ENCODE data around the gene ZNRF3.

The ZNRF3 gene

DNA sequence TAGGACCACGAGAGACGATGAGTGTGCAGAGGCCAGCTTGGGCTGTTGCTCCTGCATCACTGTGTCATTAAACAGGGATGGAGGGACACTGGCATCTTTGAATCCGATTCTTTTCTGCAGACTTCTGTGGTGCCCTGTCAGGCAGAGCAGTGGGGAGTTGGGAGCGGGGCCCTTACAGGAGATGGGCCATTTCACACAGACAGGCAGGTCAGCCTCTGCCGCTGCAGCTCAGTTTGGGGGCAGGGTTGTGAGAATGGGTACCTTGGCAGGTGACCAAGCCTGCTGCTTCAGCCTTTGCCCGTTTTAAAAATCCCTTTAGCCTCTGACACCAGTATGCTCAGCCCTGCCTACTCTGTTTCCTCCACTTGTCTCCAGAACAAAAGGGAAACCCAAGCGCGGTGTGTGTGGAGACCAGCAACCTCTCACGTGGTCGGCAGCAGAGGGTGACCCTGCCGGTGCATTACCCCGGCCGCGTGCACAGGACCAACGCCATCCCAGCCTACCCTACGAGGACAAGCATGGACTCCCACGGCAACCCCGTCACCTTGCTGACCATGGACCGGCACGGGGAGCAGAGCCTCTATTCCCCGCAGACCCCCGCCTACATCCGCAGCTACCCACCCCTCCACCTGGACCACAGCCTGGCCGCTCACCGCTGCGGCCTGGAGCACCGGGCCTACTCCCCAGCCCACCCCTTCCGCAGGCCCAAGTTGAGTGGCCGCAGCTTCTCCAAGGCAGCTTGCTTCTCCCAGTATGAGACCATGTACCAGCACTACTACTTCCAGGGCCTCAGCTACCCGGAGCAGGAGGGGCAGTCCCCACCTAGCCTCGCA is 165.7 kb downstream of the ZNRF3 start:
- Histone ChIP-seq H3K4me1 (ENCODE audit: insufficient read depth, low read length) (peaks cover under 1% of the 10 kb centered on the region), H3K4me3 (ENCODE audit: low read length) (no peak overlapping the region), H3K9me3 (ENCODE audit: low read length) (no peaks in the 10 kb centered on the region), H3K36me3 (ENCODE audit: insufficient read depth, low read length) (peaks cover 72% of the 10 kb centered on the region), H2AFZ (ENCODE audit: low read depth, low read length) (no peak overlapping the region), H3K27me3 (ENCODE audit: insufficient read depth, low read length) (no peaks in the 10 kb centered on the region)

DNA sequence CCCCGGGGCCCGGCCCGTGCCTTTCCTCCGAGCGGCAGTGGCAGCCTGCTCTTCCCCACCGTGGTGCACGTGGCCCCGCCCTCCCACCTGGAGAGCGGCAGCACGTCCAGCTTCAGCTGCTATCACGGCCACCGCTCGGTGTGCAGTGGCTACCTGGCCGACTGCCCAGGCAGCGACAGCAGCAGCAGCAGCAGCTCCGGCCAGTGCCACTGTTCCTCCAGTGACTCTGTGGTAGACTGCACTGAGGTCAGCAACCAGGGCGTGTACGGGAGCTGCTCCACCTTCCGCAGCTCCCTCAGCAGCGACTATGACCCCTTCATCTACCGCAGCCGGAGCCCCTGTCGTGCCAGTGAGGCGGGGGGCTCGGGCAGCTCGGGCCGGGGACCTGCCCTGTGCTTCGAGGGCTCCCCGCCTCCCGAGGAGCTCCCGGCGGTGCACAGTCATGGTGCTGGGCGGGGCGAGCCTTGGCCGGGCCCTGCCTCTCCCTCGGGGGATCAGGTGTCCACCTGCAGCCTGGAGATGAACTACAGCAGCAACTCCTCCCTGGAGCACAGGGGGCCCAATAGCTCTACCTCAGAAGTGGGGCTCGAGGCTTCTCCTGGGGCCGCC is 166.4 kb downstream of the ZNRF3 start:
- H3K27me3 ChIP-seq (ENCODE audit: insufficient read depth, low read length): no peaks in the 10 kb centered on the region
- no peaks in the 10 kb centered on the region for H3K9me3 ChIP-seq (ENCODE audit: low read length)
- peaks cover 64% of the 10 kb centered on the region for H3K36me3 ChIP-seq (ENCODE audit: insufficient read depth, low read length)
- H3K4me3 ChIP-seq (ENCODE audit: low read length): no peak overlapping the region
- H2AFZ ChIP-seq (ENCODE audit: low read depth, low read length): no peak overlapping the region
- H3K4me1 ChIP-seq (ENCODE audit: insufficient read depth, low read length): peaks cover 8% of the 10 kb centered on the region

- no peaks in the 10 kb centered on the region for H3K9me3 ChIP-seq (ENCODE audit: low read length)
- no peaks in the 10 kb centered on the region for H3K27me3 ChIP-seq (ENCODE audit: insufficient read depth, low read length)
- peaks cover 15% of the 10 kb centered on the region for H3K4me1 ChIP-seq (ENCODE audit: insufficient read depth, low read length)
- no peak overlapping the region for H3K4me3 ChIP-seq (ENCODE audit: low read length)
- no peak overlapping the region for H2AFZ ChIP-seq (ENCODE audit: low read depth, low read length)
- H3K36me3 ChIP-seq (ENCODE audit: insufficient read depth, low read length): peaks cover 59% of the 10 kb centered on the region
Observed at GRCh38 chr22:29050457-29050856, 167.1 kb downstream of the ZNRF3 start.

- no peaks in the 10 kb centered on the region for H3K9me3 ChIP-seq (ENCODE audit: low read length)
- peaks cover 33% of the 10 kb centered on the region for H3K36me3 ChIP-seq (ENCODE audit: insufficient read depth, low read length)
- H3K4me3 ChIP-seq (ENCODE audit: low read length): no peak overlapping the region
- peaks cover 16% of the 10 kb centered on the region for H3K4me1 ChIP-seq (ENCODE audit: insufficient read depth, low read length)
- H2AFZ ChIP-seq (ENCODE audit: low read depth, low read length): no peak overlapping the region
- H3K27me3 ChIP-seq (ENCODE audit: insufficient read depth, low read length): no peaks in the 10 kb centered on the region
Observed at GRCh38 chr22:29053048-29053702, 169.8 kb downstream of the ZNRF3 start.

- Histone ChIP-seq H3K27me3 (ENCODE audit: insufficient read depth, low read length) (no peaks in the 10 kb centered on the region), H3K4me3 (ENCODE audit: low read length) (no peak overlapping the region), H3K4me1 (ENCODE audit: insufficient read depth, low read length) (peaks cover 16% of the 10 kb centered on the region), H2AFZ (ENCODE audit: low read depth, low read length) (no peak overlapping the region), H3K36me3 (ENCODE audit: insufficient read depth, low read length) (peaks cover 22% of the 10 kb centered on the region), H3K9me3 (ENCODE audit: low read length) (no peaks in the 10 kb centered on the region)
Observed at GRCh38 chr22:29054251-29054767, 170.9 kb downstream of the ZNRF3 start.

GRCh38 chr22:29055192-29055830 is 171.9 kb downstream of the ZNRF3 start:
- H3K4me3 ChIP-seq (ENCODE audit: low read length): no peak overlapping the region
- H3K36me3 ChIP-seq (ENCODE audit: insufficient read depth, low read length): peaks cover 12% of the 10 kb centered on the region
- no peak overlapping the region for H2AFZ ChIP-seq (ENCODE audit: low read depth, low read length)

GRCh38 chr22:29056472-29056871 is 173.1 kb downstream of the ZNRF3 start:
- H3K36me3 ChIP-seq (ENCODE audit: insufficient read depth, low read length): peaks cover 3% of the 10 kb centered on the region
- H3K4me3 ChIP-seq (ENCODE audit: low read length): no peak overlapping the region
- H3K9me3 ChIP-seq (ENCODE audit: low read length): no peaks in the 10 kb centered on the region
- H2AFZ ChIP-seq (ENCODE audit: low read depth, low read length): no peak overlapping the region
- H3K4me1 ChIP-seq (ENCODE audit: insufficient read depth, low read length): peaks cover 16% of the 10 kb centered on the region
- no peaks in the 10 kb centered on the region for H3K27me3 ChIP-seq (ENCODE audit: insufficient read depth, low read length)

More at GRCh38 chr22:29055192-29055830, 171.9 kb downstream of the ZNRF3 start:
- Histone ChIP-seq H3K27me3 (ENCODE audit: insufficient read depth, low read length) (no peaks in the 10 kb centered on the region), H3K4me1 (ENCODE audit: insufficient read depth, low read length) (peaks cover 16% of the 10 kb centered on the region), H3K9me3 (ENCODE audit: low read length) (no peaks in the 10 kb centered on the region)

GRCh38 chr22:29060251-29060869 is 177.0 kb downstream of the ZNRF3 start:
- Histone ChIP-seq H3K9me3 (ENCODE audit: low read length) (no peaks in the 10 kb centered on the region), H3K36me3 (ENCODE audit: insufficient read depth, low read length) (no peaks in the 10 kb centered on the region), H2AFZ (ENCODE audit: low read depth, low read length) (no peak overlapping the region), H3K27me3 (ENCODE audit: insufficient read depth, low read length) (no peaks in the 10 kb centered on the region), H3K4me1 (ENCODE audit: insufficient read depth, low read length) (peaks cover 2% of the 10 kb centered on the region), H3K4me3 (ENCODE audit: low read length) (no peak overlapping the region)

DNA sequence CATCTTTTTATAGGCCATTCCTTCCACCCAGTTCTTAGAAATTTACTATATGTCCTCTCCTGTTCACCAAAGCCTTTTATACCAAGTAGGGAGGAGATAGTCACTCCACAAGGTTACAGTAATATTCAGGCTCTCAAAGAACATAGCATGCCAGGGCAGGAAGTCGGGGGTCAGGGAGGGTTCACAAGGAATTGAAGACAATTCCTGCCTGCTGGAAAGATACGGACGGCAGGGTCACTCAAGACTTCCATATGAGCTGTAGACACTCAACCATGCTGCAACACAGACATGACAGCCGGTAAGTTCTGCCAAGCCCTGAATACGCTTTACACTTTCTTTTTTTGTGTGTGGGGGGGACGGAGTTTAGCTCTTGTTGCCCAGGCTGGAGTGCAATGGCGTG is 177.6 kb downstream of the ZNRF3 start:
- Histone ChIP-seq H3K27me3 (ENCODE audit: insufficient read depth, low read length) (no peaks in the 10 kb centered on the region), H3K9me3 (ENCODE audit: low read length) (no peaks in the 10 kb centered on the region), H3K36me3 (ENCODE audit: insufficient read depth, low read length) (no peaks in the 10 kb centered on the region)

GRCh38 chr22:29061773-29062172 is 178.4 kb downstream of the ZNRF3 start, which contains the start of gene C22orf31:
Gene C22orf31, minus strand, starts transcription at chr22:29061831. Its CDS starts 39 bp downstream, at chr22:29061792.
- H3K36me3 ChIP-seq (ENCODE audit: insufficient read depth, low read length): no peaks in the 10 kb centered on the region
- H3K4me1 ChIP-seq (ENCODE audit: insufficient read depth, low read length): no peaks in the 10 kb centered on the region
- H2AFZ ChIP-seq (ENCODE audit: low read depth, low read length): no peak within 1 kb of the TSS
- no peak within 1 kb of the TSS for H3K4me3 ChIP-seq (ENCODE audit: low read length)
- no peaks in the 10 kb centered on the region for H3K27me3 ChIP-seq (ENCODE audit: insufficient read depth, low read length)
- no peaks in the 10 kb centered on the region for H3K9me3 ChIP-seq (ENCODE audit: low read length)

More for the DNA sequence above, 177.6 kb downstream of the ZNRF3 start:
- H3K4me1 ChIP-seq (ENCODE audit: insufficient read depth, low read length): no peaks in the 10 kb centered on the region
- H3K4me3 ChIP-seq (ENCODE audit: low read length): no peak overlapping the region
- no peak overlapping the region for H2AFZ ChIP-seq (ENCODE audit: low read depth, low read length)

DNA sequence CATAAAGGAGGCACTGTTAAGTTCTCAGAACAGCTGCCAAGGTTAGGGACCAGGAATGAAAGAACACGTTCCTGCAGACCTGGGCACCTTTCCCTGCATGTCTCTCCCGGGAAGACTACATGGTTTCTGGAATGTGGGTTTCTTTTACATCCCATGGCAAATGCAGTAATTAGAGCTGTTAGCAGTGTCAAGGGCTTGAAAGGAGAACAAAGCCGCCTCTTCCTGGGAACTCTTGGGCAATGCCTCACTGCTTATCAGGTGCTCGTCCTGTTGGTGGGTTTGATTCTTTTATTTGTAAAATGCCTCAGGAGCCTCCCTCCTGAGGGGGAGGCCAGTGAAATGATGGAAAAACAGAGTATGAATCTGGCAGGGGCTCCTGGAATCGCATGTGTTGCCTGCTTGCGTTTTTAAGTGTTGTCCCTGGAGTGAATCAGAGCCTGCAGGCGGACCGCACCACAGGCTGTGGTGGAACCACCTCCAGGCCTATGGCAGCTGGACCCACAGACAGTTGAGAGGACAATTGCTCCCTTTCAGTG is 179.0 kb downstream of the ZNRF3 start:
- Histone ChIP-seq H2AFZ (ENCODE audit: low read depth, low read length) (no peak overlapping the region), H3K4me3 (ENCODE audit: low read length) (no peak overlapping the region), H3K36me3 (ENCODE audit: insufficient read depth, low read length) (no peaks in the 10 kb centered on the region), H3K9me3 (ENCODE audit: low read length) (no peaks in the 10 kb centered on the region), H3K4me1 (ENCODE audit: insufficient read depth, low read length) (no peaks in the 10 kb centered on the region), H3K27me3 (ENCODE audit: insufficient read depth, low read length) (no peaks in the 10 kb centered on the region)

GRCh38 chr22:29065468-29066190 is 182.3 kb downstream of the ZNRF3 start:
- Histone ChIP-seq H3K27me3 (ENCODE audit: insufficient read depth, low read length) (no peaks in the 10 kb centered on the region), H3K4me3 (ENCODE audit: low read length) (no peak overlapping the region), H2AFZ (ENCODE audit: low read depth, low read length) (no peak overlapping the region), H3K36me3 (ENCODE audit: insufficient read depth, low read length) (no peaks in the 10 kb centered on the region), H3K9me3 (ENCODE audit: low read length) (no peaks in the 10 kb centered on the region), H3K4me1 (ENCODE audit: insufficient read depth, low read length) (peaks cover 8% of the 10 kb centered on the region)
